ENCODE measurements around the gene THAP7.
A peak's percentile ranks its signal among the peaks of the same experiment; 100 is the strongest.

The THAP7 gene

DNA sequence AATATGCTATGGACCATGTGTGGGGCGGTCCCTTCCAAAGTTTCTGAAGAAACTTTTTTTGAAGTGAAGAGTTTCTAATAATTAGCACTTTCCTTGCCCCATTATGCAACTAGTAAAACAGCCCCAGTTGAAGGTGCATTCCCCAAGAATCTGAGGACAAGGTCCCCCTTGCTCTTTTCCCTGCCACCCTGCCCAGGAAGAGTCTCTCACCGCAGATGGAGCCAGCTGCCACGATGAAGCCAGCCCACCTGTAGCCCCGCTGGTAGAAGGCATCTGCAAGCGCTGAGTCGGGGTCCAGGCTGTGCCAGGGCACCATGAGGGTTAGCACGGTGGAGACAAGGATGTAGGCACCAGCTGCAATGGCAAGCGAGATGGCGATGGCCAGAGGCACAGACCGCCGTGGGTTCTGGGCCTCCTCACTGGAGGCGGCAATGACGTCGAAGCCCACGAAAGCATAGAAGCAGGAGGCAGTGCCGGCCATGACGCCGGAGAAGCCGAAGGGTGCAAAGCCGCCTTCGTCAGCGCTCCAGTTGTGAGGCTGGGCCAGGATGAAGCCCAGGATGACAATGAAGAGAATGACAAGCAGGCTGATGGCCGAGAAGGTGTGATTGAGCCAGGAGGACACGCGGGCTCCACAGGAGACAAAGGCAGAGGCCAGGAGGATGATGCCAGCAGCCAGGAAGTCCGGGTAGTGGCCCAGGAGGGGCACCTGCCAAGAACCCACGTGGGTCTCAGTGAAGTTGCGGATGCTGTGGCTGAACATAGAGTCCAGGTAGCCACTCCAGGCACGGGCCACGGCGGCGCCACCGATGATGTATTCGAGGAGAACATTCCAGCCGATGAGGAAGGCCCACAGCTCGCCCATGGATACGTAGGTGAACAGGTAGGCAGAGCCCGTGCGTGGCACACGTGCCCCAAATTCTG lies 29.0 kb upstream of the THAP7 start:
- DNase-seq = no peak

DNA sequence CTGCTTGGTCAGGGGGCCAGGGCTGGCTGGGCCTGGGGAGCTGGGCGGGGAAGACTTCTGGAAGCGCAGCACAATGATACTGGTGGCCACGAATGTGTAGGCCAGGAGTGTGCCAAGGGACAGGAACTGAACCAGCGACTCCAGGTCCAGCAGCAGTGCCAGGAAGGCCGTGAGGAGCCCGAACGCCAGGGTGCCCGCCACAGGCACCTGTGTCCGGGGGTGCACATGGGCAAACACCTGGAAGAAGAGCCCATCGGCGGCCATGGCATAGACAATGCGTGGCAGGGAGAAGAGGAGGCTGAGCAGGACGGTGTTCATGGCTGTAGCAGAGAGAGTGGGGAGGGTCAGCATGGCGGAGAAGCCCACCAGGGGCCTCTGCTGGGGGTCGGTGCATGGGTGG lies 28.1 kb upstream of the THAP7 start:
- no peak for DNase-seq

DNA sequence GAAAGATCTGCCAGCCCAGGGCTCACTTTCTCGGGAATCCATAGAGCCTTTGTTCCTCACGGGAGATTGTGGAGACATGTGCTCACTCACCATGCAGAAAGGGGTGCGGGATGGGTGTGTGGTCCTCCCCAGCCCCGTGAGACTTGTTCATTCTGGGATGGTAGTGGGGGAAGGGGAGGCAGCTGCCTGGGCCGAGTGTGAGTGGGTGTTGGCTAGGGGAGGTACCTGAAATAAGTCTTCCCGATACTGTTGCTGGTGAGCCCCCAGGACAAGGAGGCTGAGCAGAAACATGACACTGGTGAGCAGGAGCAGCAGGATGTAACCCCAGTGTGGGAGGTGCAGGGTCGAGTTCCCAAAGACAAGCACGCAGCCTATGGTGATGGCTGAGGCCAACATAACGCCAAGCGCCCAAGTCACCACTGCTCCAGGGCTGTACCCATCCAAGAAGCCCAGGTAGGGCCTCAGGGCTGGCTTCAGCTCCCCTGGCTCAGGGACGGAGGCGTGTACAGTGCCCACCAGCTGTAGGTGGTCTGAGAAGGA lies 27.6 kb upstream of the THAP7 start:
- DNase-seq = no peak

DNA sequence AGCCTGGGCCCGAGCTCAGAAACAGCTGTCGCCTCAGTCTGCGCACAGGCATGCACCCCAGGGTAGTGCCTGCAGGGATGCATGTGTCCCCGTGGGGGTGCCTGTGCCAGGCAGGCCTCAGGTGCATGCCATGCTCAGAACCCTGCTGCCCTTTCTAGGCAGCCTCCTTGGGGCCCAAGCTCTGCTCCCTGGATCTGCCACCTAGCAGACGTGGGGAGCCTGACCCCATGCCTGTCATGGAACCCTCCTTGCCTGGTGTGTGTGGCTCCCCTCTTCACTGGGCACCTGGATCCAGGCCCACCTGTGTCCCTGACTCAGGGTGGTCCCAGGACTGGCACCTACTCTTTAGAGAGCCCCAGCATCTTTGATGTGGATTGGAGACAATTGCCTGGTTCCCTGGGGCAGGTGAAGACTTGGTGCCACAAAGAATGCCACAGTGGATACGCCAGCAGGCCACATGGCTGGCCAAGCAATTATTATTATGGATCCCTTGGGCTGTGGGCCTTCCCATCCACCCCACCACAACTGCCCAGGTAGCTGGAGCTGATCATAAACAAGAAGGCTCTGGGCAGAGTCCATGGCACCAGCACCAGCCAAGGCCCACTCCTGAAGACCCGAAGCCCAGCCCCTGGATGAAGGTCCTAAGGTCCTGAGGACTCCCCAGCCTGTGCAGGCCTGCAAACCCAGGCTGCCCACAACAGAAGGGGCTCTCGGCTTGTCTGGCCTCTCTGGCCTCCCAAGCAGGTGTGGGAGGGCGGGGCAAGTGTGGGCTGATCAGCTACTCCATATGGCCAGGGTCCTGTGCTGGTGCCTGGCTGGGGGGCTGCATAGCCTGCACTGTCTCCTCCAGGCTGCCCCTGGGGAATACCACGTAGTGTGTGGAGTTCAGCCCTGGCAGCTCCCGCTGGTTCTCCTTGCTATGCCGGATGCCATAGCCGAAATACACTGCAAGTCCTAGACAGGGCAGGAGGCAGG lies 26.6 kb upstream of the THAP7 start:
- DNase-seq = no peak

DNA sequence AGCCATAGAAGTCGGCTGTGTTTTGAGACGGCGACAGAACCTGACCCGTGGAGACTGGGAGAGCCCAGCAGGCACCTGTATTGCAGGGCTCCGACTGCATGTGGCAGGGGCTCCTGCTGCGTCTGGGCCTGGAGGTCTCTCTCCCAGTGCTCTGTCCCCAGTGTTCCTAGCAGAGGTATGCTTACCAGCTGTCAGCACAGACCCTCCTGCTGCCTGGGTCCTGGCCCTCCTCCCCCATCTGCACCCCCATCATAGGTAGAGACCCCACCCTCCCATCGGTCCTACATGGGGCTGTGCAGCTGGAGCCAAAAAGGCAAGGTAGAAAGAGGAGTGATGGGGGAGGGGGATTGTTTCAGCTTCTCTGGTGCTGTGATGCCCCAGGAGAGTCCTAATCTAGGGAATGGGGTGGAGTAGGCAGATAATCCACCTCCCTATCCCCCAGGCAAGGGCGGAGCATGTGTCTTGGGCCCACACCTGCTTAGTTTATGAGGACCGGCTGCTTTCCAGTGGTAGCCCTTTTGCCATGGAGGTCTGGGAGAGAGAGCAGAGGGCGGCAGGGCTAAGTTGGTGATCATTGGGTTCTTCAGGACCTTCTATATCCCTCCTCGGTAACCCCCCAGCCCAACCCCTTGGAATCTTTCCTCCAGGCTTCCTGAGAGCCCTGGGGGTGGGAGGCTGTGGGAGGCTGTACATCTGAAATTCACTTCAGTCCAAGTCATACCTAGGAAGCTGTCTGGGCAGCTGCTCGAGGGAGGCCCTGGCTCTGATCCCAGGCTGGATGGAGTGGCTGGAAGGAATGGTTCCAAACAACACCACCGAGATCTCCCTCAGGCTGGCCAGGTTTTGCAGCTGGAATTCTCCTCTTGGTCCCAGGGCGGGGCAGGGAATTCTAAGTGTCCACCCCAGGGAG lies 25.1 kb upstream of the THAP7 start:
- no peak for DNase-seq

DNA sequence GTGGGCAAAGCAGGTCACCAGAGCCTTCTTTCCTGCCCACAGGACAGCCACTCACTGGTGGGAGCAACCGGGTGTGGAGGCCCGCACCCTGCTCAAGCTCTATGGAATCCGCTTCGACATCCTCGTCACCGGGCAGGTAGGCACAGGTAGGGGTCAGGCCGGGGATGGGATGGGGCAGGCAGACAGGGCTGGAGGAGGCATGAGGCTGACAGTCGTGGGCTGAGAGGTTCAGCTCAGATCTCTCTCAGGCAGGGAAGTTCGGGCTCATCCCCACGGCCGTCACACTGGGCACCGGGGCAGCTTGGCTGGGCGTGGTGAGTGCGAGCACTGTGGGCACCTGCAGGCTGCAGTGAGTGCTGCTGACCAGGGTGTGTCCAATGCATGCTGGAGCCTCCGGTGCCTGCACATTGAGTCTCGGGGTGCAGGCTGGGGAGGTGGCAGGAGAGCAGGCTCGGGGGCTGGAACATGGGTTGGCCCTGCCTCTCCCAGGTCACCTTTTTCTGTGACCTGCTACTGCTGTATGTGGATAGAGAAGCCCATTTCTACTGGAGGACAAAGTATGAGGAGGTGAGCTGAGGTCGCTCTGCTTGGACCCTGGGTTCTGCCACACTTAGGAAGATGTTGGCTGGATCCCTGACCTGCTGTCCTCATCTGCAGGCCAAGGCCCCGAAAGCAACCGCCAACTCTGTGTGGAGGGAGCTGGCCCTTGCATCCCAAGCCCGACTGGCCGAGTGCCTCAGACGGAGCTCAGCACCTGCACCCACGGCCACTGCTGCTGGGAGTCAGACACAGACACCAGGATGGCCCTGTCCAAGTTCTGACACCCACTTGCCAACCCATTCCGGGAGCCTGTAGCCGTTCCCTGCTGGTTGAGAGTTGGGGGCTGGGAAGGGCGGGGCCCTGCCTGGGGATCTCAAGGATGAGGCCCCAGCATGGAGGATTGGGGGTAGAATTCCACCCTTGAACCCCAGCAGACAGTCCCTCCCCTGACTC lies 24.1 kb upstream of the THAP7 start:
- DNase-seq = no peak

DNA sequence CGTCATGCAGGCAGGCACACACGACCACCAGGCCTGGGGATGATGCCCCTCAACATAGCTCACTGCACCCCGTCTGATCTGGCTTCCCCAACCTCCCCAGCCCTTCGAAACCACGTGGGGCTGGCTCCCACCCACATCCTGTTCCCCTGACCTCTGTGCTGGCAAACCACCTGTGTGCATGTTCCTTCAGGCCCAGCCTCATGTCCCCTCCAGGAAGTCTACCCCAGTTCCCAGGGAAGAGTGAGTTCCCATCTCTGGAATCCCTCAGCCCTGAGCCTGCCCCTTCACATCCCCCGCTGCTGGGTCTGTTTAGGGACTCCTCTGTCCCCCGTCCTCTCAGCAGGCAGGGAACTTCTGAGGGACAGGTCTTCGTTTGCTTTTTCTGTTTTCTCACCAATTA lies 23.3 kb upstream of the THAP7 start:
- no peak for DNase-seq

DNA sequence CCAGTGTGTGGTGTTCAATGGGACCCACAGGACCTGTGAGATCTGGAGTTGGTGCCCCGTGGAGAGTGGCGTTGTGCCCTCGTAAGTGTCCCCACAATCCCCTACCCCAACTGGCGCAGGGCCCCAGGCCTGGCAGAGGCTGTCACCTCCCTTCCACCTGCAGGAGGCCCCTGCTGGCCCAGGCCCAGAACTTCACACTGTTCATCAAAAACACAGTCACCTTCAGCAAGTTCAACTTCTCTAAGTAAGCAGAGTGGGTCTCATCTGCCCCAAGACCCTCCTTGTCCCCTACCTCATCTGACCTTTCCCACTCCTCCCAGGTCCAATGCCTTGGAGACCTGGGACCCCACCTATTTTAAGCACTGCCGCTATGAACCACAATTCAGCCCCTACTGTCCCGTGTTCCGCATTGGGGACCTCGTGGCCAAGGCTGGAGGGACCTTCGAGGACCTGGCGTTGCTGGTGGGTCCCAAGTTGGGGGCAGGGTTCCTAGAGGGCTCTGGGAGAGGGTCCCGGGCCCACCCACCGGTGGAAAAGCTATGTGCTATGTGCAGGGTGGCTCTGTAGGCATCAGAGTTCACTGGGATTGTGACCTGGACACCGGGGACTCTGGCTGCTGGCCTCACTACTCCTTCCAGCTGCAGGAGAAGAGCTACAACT lies 21.2 kb upstream of the THAP7 start:
- DNase-seq = no peak

DNA sequence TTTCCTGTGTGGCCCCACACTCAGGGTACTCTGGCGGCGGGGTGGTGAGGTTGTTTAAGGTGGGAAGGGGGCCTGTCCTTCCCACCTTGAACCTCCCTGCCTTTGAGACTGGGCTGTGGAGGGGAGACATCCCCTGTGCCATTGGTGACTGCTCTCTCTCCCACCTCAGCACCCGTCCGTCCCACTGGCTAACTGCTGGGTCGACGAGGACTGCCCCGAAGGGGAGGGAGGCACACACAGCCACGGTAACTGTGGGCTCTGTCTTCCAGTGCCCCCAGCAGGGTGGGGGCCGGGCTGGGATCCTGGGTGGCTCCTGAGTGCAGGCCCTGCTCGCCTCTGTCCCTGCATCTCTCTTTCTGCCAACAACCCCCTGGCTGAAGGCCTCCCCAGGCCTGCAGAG lies 20.6 kb upstream of the THAP7 start:
- no peak for DNase-seq

DNA sequence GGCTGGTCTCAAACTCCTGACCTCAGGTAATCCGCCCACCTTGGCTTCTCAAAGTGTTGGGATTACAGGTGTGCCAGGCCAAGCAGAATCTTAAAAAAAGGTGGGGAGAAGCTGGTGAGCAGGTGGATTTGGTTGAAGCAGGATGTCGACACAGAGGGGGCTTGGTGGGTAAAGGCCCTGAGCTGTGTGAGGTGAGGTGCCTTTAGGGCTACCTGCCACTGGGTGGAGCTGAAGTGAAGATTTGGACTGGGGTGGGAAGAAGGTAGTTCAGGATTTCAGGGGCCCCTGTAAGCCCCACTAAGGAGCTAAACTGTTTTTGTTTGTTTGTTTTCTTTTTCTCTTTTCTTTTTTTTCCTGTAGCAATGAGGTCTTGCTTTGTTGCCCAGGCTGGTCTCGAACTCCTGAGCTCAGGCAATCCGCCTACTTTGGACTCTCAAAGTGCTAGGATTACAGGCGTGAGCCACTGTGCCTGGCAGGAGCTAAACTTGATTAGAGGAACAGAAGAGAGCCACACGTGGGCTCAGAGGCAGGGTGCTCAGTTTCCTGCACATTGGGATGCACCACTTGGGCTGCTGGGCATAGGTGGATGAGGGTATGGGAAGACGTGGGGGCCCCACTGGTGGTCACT lies 19.0 kb upstream of the THAP7 start:
- no peak for DNase-seq

DNA sequence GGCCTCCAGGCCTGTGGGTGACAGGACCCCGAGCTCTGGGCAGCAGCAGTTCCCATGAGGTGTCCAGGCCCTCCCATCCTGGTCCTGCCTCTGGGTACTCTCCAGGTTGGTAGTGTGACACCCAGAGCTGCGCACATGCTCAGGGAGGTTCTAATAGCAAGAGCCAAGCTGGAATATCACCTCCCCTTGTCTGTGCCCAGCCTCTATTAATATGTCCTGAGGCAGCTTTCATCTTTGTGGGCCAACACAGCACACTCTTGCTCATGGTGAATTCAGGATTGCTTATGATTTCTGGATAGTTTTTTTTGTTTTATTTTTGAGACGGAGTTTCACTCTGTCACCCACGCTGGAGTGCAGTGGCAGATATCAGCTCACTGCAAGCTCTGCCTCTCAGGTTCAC lies 16.4 kb upstream of the THAP7 start:
- no peak for DNase-seq

DNA sequence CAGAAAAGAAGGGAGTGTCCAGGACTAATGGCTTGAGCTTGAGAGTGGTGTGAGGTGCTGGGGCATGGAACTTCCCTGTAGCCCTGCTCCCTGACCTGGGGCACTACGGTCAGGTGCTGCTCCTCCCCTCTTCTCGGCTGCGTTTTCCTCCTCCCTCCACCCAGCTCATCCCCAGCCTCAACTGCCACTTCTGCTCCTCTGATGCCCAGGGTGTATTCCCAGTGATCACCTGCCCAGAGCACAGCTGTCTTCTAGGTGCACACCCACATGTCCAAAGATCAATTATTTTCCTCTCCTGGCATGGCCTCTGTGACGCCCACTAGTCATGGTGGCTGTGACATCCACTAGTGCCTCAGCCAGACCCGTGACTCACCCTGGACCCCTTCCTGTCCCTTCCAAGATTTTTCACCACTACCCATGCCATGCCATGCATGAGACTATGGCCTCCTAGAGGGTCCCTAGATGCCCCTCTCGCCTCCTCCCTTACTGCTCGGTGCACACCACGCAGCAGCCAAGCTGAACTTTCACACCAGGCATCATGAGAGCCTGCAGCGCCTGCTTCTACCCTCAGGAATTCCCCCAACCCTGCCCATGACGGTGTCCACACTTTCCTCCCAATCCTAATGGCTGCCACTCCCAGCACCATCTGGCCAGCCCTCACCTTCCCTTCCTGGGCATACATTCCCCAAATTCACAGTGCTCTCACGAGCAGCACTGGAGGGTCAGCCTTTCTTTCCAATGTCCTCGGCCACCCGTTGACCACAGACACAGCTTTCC lies 14.9 kb upstream of the THAP7 start:
- DNase-seq = no peak

DNA sequence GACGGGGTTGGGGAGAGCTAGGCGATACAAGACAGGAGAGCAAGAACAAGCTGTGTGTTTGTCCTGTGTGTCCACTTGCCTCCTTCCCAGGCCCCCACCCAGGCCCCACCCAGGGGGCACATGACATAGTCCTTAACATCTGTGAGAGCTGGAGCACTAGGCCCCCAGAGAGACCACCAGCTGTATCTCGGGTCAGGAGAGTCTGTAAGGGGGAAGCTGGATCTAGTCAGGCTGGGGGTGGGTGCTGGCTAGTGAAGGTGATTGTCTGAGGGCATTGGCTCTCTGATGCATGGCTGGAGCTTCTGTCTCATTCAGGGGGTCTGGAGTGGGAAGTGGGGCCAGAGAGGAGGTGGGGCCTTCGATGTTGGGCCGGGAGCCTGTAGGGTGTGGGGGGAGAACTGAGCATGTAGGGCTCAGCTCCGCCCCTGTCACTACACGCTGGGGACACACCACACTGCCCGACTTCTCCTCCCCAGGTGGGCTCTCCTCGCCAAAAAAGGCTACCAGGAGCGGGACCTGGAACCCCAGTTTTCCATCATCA lies 13.6 kb upstream of the THAP7 start:
- DNase-seq = no peak

DNA sequence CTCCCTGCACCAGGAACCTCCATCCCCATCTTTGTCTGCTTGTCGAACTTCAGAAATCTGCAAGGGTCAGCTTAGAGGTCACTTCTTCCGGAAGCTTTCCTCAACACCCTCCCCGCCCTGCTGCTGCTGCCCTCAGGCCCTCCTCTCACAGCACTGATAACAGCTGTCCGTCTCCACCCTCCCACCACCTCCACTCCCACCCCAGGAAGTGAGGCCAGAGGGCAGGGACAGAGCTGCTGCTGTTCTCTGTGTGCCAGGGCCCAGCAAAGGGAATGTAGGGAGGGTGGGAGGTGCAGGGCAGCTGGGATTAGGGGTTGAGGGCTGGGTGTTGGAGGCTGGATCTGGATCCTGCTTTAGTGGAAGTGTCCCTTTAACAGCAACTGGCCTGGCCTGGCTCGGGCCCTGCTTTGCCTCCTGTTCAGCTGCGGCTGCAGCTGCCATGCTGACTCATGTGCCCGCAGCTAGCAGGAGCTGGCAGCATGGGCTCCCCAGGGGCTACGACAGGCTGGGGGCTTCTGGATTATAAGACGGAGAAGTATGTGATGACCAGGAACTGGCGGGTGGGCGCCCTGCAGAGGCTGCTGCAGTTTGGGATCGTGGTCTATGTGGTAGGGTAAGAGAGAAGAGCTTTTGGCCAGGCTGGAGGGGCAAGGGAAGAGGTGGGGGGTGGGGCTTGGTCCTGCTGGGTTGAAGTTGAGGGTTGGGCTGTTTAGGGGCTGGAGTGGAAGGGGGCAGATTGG lies 13.0 kb upstream of the THAP7 start, which contains the start of gene P2RX6:
P2RX6 (plus strand) TSS at position 440 of the 740 bp plus-strand sequence; CDS start at position 450, 10 bp downstream.
- no peak for DNase-seq

DNA sequence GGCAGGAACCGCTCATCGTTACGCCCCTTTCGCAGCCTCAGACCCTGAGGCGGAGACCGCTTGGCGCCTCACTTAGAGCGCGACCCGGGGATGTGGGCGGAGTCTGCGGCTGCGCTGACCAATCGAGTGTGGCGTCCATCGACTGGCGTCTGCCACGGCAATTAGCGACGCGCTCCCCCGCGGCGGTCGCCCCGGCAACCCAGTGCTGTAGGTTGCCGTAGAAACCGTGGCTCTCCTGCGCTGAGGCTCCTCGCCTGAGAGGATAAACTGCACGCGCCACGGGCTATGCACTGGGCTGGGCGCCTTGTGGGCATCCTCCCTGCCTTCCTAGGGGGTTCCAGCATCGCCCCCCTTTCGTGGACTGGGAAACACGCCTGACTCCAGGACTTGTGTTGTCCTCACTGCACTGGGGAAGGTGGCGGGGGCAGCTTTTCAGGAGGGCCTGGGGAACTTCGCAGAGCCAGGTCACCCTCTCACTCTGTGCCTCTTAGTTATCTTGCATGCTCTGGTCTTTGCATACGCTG lies 12.3 kb upstream of the THAP7 start:
- peak; percentile 84 for DNase-seq

DNA sequence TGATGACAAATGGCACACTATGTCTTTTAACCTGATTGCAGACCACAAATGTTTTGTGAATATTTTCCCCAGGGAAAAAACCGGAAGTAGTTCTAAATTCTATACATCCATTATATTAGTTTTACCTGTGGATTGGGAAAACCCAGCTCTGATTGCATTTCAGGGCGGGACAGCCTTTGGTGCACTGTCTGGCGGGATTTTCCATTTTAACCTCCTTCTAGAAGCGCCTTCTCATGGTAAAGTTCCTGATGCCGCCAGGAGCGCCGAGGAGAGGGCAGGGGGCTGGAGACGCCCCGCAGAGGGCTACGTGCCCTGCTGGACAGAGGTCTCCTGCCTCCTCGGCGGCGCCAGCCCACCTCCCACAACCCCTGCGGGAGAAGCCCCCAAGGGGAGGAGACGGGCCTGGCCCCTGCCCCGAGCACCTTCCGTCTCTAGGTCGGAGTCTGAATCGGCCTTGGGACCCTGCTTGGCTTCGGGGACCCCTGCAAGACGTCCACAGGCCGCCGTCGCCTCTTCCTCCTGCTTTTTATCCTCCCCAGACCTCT lies 11.8 kb upstream of the THAP7 start:
- DNase-seq = no peak

All from NCI-H526 treated with DMSO at 0.1 percent for 48 hours (cell line).